AG04449 (cell line): ENCODE measurements around the gene MGP.

ENCODE experiments used
- CTCF ChIA-PET: fragments of 350-600 bp; formaldehyde crosslinking; extraction: SDS; loops from one replicate; lab custom pipeline; 2021; ENCODE audit warnings: antibody characterized with exemption; lab: Yijun Ruan, JAX
- POLR2A ChIA-PET: fragments of 400-600, 350-600 bp; formaldehyde crosslinking; extraction: SDS; loops from one replicate; lab custom pipeline; 2020; ENCODE audit warnings: antibody characterized with exemption, inconsistent platforms; lab: Yijun Ruan, JAX
- DNase-seq: peaks from one replicate; pipeline ENCODE4 v3.0.0-alpha.2; 2010; ENCODE audit warnings: low read depth, low spot score
- H3K4me3 ChIP-seq: 2 replicates; pipeline ENCODE4 v1.5.1; 2011; ENCODE audit warnings: low read depth, mild to moderate bottlenecking, control low read depth, low read length
- TF ChIP-seq, protein P1 (sequence below): IDR thresholded peaks from one replicate; pipeline ENCODE4 v1.5.1; 2011; ENCODE audit warnings: mild to moderate bottlenecking, moderate library complexity, low read length, control low read depth, inconsistent platforms; ENCODE audit not compliant: insufficient read depth; ENCODE audit errors: missing control alignments

Gene MGP

GRCh38 chr12:14868916-14869506 lies 16.6 kb downstream of the MGP start:
- no peak for DNase-seq
- H3K4me3 ChIP-seq = no peak overlapping the region
- ChIA-PET POLR2A (interaction anchor here (1.0 kb wide), 1 partner anchor 66 kb away, joined by 3 read pairs; the partner anchor contains the start of genes C12orf60 and WBP11), CTCF (no interaction called here)
- TF ChIP-seq, protein P1, sequence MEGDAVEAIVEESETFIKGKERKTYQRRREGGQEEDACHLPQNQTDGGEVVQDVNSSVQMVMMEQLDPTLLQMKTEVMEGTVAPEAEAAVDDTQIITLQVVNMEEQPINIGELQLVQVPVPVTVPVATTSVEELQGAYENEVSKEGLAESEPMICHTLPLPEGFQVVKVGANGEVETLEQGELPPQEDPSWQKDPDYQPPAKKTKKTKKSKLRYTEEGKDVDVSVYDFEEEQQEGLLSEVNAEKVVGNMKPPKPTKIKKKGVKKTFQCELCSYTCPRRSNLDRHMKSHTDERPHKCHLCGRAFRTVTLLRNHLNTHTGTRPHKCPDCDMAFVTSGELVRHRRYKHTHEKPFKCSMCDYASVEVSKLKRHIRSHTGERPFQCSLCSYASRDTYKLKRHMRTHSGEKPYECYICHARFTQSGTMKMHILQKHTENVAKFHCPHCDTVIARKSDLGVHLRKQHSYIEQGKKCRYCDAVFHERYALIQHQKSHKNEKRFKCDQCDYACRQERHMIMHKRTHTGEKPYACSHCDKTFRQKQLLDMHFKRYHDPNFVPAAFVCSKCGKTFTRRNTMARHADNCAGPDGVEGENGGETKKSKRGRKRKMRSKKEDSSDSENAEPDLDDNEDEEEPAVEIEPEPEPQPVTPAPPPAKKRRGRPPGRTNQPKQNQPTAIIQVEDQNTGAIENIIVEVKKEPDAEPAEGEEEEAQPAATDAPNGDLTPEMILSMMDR = no peak

DNA sequence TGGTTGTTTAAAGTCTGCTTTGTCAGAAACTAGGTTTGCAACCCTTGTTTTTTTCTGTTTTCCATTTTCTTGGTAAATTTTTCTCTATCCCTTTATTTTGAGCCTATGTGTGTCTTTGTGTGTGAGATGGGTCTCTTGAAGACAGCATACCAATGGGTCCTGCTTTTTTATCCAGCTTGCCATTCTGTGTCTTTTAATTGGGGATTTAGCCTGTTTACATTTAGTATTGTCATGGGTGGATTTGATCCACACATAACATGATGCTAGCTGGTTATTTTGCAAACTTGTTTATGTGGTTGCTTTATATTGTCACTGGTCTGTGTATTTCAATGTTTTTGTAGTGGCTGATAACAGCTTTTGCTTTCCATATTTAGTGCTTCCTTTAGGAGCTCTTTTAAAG lies 25.2 kb downstream of the MGP start:
- ChIA-PET POLR2A (no interaction called here), CTCF (no interaction called here)
- no peak overlapping the region for H3K4me3 ChIP-seq
- TF ChIP-seq, protein P1 = no peak
- no peak for DNase-seq

DNA sequence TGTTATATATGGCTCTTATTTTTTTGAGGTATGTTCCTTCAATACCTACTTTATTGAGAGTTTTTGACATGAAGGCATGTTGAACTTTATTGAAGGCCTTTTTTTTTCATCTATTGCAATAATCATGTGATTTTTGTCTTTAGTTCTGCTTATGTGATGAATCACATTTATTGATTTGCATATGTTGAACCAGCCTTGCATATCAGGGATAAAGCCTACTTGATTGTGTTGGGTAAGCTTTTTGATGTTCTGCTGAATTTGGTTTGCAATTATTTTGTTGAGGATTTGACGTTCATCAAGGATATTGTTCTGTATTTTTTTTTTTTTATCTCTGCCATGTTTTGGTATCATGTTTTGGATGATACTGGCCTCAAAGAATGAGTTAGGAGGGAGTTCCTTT lies 27.1 kb downstream of the MGP start:
- TF ChIP-seq, protein P1 = no peak
- no peak for DNase-seq
- CTCF ChIA-PET = no interaction called here
- POLR2A ChIA-PET = no interaction called here
- H3K4me3 ChIP-seq = no peak overlapping the region

- H3K4me3 ChIP-seq = no peak overlapping the region
- TF ChIP-seq, protein P1 = no peak
- ChIA-PET CTCF (interaction anchor here (2.2 kb wide), 1 partner anchor 10 kb away, joined by 8 read pairs; no protein-coding TSS in a partner anchor), POLR2A (no interaction called here)
- no peak for DNase-seq
Measured at GRCh38 chr12:14854586-14855183, 31.0 kb downstream of the MGP start.

GRCh38 chr12:14853961-14854360 lies 31.7 kb downstream of the MGP start:
- CTCF ChIA-PET = interaction anchor here (1.2 to 12.7 kb wide), 2 partner anchors 9 to 139 kb away, joined by 4 to 179 read pairs; no protein-coding TSS in a partner anchor
- no peak for DNase-seq
- TF ChIP-seq, protein P1 = no peak
- POLR2A ChIA-PET = no interaction called here
- H3K4me3 ChIP-seq = no peak overlapping the region

GRCh38 chr12:14852880-14853279 lies 32.8 kb downstream of the MGP start:
- no peak overlapping the region for H3K4me3 ChIP-seq
- TF ChIP-seq, protein P1 = no peak
- no peak for DNase-seq
- ChIA-PET CTCF (interaction anchor here (1.2 to 12.7 kb wide), 2 partner anchors 8 to 140 kb away, joined by 4 to 179 read pairs; no protein-coding TSS in a partner anchor), POLR2A (no interaction called here)
